ENCODE measurements around the gene EFCAB9. TPM values are rescaled to one million over a fixed set of nuclear protein-coding genes. Genes with fewer than 3 reads are reported as not detected.

The EFCAB9 gene
- total RNA-seq, 1 donor from 2014 or later: not detected

GRCh38 chr5:172235827-172236736, 42.1 kb downstream of the EFCAB9 start:
- no peak for DNase-seq (ENCODE audit: low spot score)

DNA sequence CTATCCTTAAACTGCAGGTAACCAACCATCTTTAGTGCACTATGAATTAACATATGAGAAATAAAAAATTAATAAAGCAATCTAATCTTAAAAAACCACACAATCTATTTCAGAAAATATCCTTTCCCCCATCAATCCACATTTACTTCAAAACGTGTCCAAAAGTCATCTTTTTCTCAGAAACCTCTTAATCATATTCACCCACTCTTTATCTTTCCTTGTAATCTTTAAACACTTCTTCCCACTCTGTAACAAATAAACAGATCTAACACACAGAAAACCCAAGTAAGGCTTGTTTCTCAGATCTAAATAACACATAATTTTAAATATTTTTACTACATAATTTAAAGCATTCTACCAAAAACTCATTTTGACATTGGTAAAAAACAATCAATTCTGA, 44.4 kb downstream of the EFCAB9 start:
- no peak for DNase-seq (ENCODE audit: low spot score)

GRCh38 chr5:172243302-172243701, 49.3 kb downstream of the EFCAB9 start:
- no peak for DNase-seq (ENCODE audit: low spot score)

DNA sequence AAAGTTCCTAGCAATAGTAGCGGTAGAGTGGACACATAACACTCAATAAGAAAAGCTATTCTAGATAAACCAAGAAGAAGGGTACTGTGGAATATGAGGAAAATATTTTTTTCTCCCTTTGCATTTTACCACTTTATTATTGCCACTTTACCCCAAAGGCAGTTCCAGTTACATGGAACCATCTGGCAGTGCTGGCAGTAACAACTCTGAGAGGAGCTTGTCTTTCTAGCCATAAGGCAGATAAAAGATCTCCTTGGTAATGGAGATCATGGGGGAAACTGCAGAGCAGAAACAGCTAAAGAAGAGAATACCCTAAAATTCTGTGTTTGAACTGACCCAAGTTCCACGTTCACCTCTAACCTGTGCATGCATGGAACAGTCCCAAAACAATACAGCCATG, 51.1 kb downstream of the EFCAB9 start:
- DNase-seq (ENCODE audit: low spot score): no peak

GRCh38 chr5:172245703-172246125, 51.7 kb downstream of the EFCAB9 start:
- DNase-seq (ENCODE audit: low spot score): no peak

DNA sequence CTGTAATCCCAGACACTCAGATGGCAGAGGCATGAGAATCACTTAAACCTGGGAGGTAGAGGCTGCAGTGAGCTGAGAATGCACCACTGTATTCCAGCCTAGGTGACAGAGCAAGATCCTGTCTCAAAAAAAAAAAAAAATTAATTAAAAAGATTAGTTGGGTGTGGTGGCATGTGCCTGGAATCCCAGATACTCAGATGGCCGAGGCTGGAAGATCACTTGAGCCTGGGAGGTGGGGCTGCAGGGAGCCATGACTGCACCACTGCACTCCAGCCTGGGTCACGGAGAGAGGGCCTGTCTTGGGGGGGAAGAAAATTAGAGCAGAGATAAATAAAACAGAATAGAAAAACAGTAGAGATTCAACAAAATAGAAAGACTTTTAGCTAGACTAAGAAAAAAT, 54.7 kb downstream of the EFCAB9 start:
- DNase-seq (ENCODE audit: low spot score): no peak

GRCh38 chr5:172251419-172251818, 57.4 kb downstream of the EFCAB9 start:
- DNase-seq (ENCODE audit: low spot score): no peak

GRCh38 chr5:172252501-172252900, 58.5 kb downstream of the EFCAB9 start:
- DNase-seq (ENCODE audit: low spot score): no peak

Other genes with a start within 250 kb of the EFCAB9 start
- gene FBXW11, start 187.5 kb upstream of the EFCAB9 start, total RNA-seq (ENCODE audit: insufficient read depth, low replicate concordance): 61.4 TPM
- gene STK10, start 5.9 kb upstream of the EFCAB9 start, total RNA-seq (ENCODE audit: insufficient read depth, low replicate concordance): 8.2 TPM
- 33.2 TPM for gene UBTD2, start 89.6 kb downstream of the EFCAB9 start, total RNA-seq (ENCODE audit: insufficient read depth, low replicate concordance)

Measured in umbilical cord (tissue), 2 donors.